ENCODE measurements around the gene TOMM40L. TPM values are rescaled to one million over a fixed set of nuclear protein-coding genes. Genes with fewer than 3 reads are reported as not detected.

The TOMM40L gene
- total RNA-seq, 2 experiments from 2014 or later: 11.0 to 20.1 TPM

DNA sequence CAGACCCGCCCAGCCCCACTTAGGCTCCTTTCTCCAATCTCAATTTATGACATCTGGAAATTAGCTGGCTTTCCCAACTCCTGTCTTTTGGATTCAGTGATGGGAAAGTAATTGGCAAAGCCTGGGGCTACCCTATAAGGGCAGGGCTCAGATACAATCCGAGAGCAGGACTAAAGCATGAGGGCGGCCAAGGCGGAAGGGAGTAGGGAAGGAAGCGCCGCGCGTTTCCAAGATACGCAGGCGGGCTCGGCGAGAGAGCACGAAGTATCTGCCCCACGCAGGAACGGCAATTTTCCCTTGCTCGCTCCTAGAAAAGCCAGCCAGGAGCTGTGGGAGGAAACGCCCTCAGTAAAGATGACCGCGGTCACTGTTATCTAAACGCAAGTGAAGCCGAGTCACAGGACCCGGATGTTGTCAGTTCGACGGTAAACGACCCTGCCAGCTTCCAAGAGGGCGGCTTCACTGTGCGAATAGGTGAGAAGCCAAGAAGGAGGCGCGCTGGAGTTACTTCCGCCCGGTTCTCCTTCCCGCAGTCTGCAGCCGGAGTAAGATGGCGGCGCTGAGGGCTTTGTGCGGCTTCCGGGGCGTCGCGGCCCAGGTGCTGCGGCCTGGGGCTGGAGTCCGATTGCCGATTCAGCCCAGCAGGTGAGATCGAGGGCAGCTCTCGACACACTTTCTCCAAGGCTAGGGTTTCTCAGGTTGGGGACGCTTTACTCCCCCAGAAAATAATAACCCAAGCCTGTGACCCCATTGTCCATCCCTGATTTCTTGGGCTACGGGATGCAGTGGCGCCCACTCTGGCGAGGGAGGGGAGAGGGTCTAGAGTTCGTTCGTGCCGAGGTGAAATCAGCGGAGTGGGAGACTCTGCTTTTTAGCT, 23.8 kb upstream of the TOMM40L start, which contains the start of gene NDUFS2:
NDUFS2 (plus strand) TSS at position 532 of the 877 bp plus-strand sequence; CDS start at position 551, 19 bp downstream.
- Histone ChIP-seq H3K9me2 (ENCODE audit: insufficient read depth, low read length) (no peaks in the 10 kb centered on the region), H3K4me3 (ENCODE audit: low read depth, low read length, poor library complexity, severe bottlenecking) (peak within 1 kb of the TSS; percentile 75), H4K20me1 (ENCODE audit: insufficient read depth, low read length) (no peaks in the 10 kb centered on the region), H3K9me3 (ENCODE audit: low read length) (no peaks in the 10 kb centered on the region), H3K27ac (ENCODE audit: low read depth, low read length, poor library complexity, severe bottlenecking) (peak within 1 kb of the TSS; percentile 57), H2AFZ (ENCODE audit: low read length) (peak within 1 kb of the TSS; percentile 94), H3K4me2 (ENCODE audit: low read length) (peak within 1 kb of the TSS; percentile 64), H3K79me2 (ENCODE audit: insufficient read depth, low read depth, low read length) (peaks cover 4% of the 10 kb centered on the region; the same call in 1 of the 2 replicates), H3K36me3 (ENCODE audit: insufficient read depth, low read length) (peaks cover 23% of the 10 kb centered on the region), H3K4me1 (ENCODE audit: insufficient read depth, low read length, poor library complexity, severe bottlenecking) (peaks cover 35% of the 10 kb centered on the region)
- BruUV-seq (replicated peaks): no TSS peak
- POLR2A ChIA-PET: interaction anchor here (0.6 to 2.8 kb wide), 13 partner anchors 9 to 1547 kb away, joined by 3 to 22 read pairs (median 3); partner anchors contain the start of genes FCER1G and TOMM40L
- intact Hi-C loops (cut with micrococcal nuclease; ENCODE audit: unreplicated experiment): no loop called here
- no peak for TF ChIP-seq EZH2phosphoT487 (IDR thresholded peaks at IDR 0.05; ENCODE audit: borderline replicate concordance, low read depth, low read length)
- TF ChIP-seq, protein P1, sequence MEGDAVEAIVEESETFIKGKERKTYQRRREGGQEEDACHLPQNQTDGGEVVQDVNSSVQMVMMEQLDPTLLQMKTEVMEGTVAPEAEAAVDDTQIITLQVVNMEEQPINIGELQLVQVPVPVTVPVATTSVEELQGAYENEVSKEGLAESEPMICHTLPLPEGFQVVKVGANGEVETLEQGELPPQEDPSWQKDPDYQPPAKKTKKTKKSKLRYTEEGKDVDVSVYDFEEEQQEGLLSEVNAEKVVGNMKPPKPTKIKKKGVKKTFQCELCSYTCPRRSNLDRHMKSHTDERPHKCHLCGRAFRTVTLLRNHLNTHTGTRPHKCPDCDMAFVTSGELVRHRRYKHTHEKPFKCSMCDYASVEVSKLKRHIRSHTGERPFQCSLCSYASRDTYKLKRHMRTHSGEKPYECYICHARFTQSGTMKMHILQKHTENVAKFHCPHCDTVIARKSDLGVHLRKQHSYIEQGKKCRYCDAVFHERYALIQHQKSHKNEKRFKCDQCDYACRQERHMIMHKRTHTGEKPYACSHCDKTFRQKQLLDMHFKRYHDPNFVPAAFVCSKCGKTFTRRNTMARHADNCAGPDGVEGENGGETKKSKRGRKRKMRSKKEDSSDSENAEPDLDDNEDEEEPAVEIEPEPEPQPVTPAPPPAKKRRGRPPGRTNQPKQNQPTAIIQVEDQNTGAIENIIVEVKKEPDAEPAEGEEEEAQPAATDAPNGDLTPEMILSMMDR (conservative IDR thresholded peaks at IDR 0.05; ENCODE audit: low read length): peak; percentile 79
- peak; percentile 99 for DNase-seq (ENCODE audit: low spot score)
- CTCF ChIA-PET (ENCODE audit: unreplicated experiment): interaction anchor here (1.0 to 2.4 kb wide), 7 partner anchors 9 to 180 kb away, joined by 3 to 12 read pairs (median 6); partner anchors contain the start of gene TOMM40L

- Histone ChIP-seq H3K36me3 (ENCODE audit: insufficient read depth, low read length) (peaks cover 60% of the 10 kb centered on the region), H3K27ac (ENCODE audit: low read depth, low read length, poor library complexity, severe bottlenecking) (no peak overlapping the region), H3K9me3 (ENCODE audit: low read length) (no peaks in the 10 kb centered on the region), H3K4me1 (ENCODE audit: insufficient read depth, low read length, poor library complexity, severe bottlenecking) (peaks cover 31% of the 10 kb centered on the region), H3K4me3 (ENCODE audit: low read depth, low read length, poor library complexity, severe bottlenecking) (no peak overlapping the region), H4K20me1 (ENCODE audit: insufficient read depth, low read length) (no peaks in the 10 kb centered on the region), H3K9me2 (ENCODE audit: insufficient read depth, low read length) (no peaks in the 10 kb centered on the region), H2AFZ (ENCODE audit: low read length) (no peak overlapping the region), H3K4me2 (ENCODE audit: low read length) (no peak overlapping the region), H3K79me2 (ENCODE audit: insufficient read depth, low read depth, low read length) (peaks cover 4% of the 10 kb centered on the region; the same call in 1 of the 2 replicates)
- intact Hi-C loops (cut with micrococcal nuclease; ENCODE audit: unreplicated experiment): no loop called here
- no peak for DNase-seq (ENCODE audit: low spot score)
- ChIA-PET POLR2A (interaction anchor here (0.7 to 1.7 kb wide), 5 partner anchors 10 to 99 kb away, joined by 3 to 8 read pairs (median 4); partner anchors contain the start of gene TOMM40L), CTCF (ENCODE audit: unreplicated experiment) (no interaction called here)
- BruUV-seq (replicated peaks): no TSS peak
- no peak for TF ChIP-seq EZH2phosphoT487 (IDR thresholded peaks at IDR 0.05; ENCODE audit: borderline replicate concordance, low read depth, low read length)
- TF ChIP-seq, protein P1 (conservative IDR thresholded peaks at IDR 0.05; ENCODE audit: low read length): no peak
Observed at GRCh38 chr1:161206411-161207140, 19.3 kb upstream of the TOMM40L start.
